Caco-2 (cell line): ENCODE measurements around the gene UMAD1. TPM values are rescaled to one million over a fixed set of nuclear protein-coding genes. Genes with fewer than 3 reads are reported as not detected.
A peak's percentile ranks its signal among the peaks of the same experiment; 100 is the strongest.

Experiments used
- BruUV-seq: library from RNA; stranded (reverse); fragments of 400-500 nt; replicated peaks from 2 replicates; lab custom pipeline; 2021; lab: Mats Ljungman, UMichigan
- CTCF ChIA-PET: fragments of 300-600 bp; sonication (Branson Sonifier 250); formaldehyde crosslinking; loops from one replicate; lab custom pipeline; 2022; ENCODE audit warnings: antibody characterized with exemption; lab: Charles Lee
- POLR2A ChIA-PET: fragments of 300-600 bp; sonication (Branson Sonifier 250); formaldehyde crosslinking; loops from one replicate; lab custom pipeline; 2022; ENCODE audit warnings: antibody characterized with exemption; lab: Charles Lee
- DNase-seq, 2 experiments: peaks; one replicate each; pipeline versions ENCODE4 v3.0.0 to v3.0.0-alpha.2; 2020 to 2022
- H3K27me3 ChIP-seq: replicated peaks from 2 replicates; pipeline ENCODE4 v1.6.0; 2011; ENCODE audit warnings: low read length; ENCODE audit not compliant: control insufficient read depth, insufficient read depth
- H3K36me3 ChIP-seq: 2 replicates; pipeline ENCODE4 v1.5.1; 2011; ENCODE audit warnings: low read length; ENCODE audit not compliant: control insufficient read depth, insufficient read depth
- H3K4me1 ChIP-seq: fragments of 250-450 bp; sonication (Bioruptor Pico); 2 replicates; pipeline ENCODE4 v1.5.1; 2020; ENCODE audit warnings: mild to moderate bottlenecking
- H3K4me3 ChIP-seq: 2 replicates; pipeline ENCODE4 v1.5.1; 2011; ENCODE audit warnings: low read depth, mild to moderate bottlenecking, control low read depth, low read length
- H3K9me3 ChIP-seq: fragments of 250-450 bp; sonication (Bioruptor Pico); 2 replicates; pipeline ENCODE4 v1.5.1; 2020; ENCODE audit warnings: mild to moderate bottlenecking, moderate library complexity
- H3K27ac Mint-ChIP-seq: one replicate; pipeline ENCODE4 v1.8.0; 2022; ENCODE audit warnings: mixed read lengths; ENCODE audit not compliant: unreplicated experiment
- H3K27me3 Mint-ChIP-seq: one replicate; pipeline ENCODE4 v1.8.0; 2022; ENCODE audit warnings: mixed read lengths; ENCODE audit not compliant: insufficient read depth, unreplicated experiment
- H3K36me3 Mint-ChIP-seq: one replicate; pipeline ENCODE4 v1.8.0; 2022; ENCODE audit warnings: mild to moderate bottlenecking, mixed read lengths; ENCODE audit not compliant: insufficient read depth, unreplicated experiment
- H3K4me1 Mint-ChIP-seq: one replicate; pipeline ENCODE4 v1.8.0; 2022; ENCODE audit warnings: low read depth, mixed read lengths; ENCODE audit not compliant: unreplicated experiment
- H3K4me3 Mint-ChIP-seq: one replicate; pipeline ENCODE4 v1.8.0; 2022; ENCODE audit warnings: mild to moderate bottlenecking, moderate library complexity, mixed read lengths; ENCODE audit not compliant: unreplicated experiment
- H3K9me3 Mint-ChIP-seq: one replicate; pipeline ENCODE4 v1.8.0; 2022; ENCODE audit warnings: mixed read lengths; ENCODE audit not compliant: unreplicated experiment
- intact Hi-C: fragments of 100-400 bp; cut with micrococcal nuclease; formaldehyde crosslinking; loops from one replicate; pipeline ENCODE4 v1.10.0; 2022; ENCODE audit not compliant: unreplicated experiment
- total RNA-seq: library from RNA; stranded (reverse); gene quantifications from 2 replicates; pipeline ENCODE4 v1.2.3, GENCODE V29; 2022
- TF ChIP-seq, protein P1 (sequence below), 2 experiments: fragments of 200-600 bp in 1 of 2; IDR thresholded peaks; 1 replicate in 1 of 2; 2 replicates in 1 of 2; pipeline versions ENCODE4 v1.5.1 to v1.8.0; 2011 to 2022; ENCODE audit warnings: antibody characterized with exemption in 1 of 2, control low read depth in 1 of 2, inconsistent platforms in 1 of 2, low read depth in 1 of 2, low read length in 1 of 2, mild to moderate bottlenecking in 1 of 2, moderate library complexity in 1 of 2; ENCODE audit not compliant: insufficient read depth in 1 of 2, severe bottlenecking in 1 of 2, unreplicated experiment in 1 of 2

The UMAD1 gene
- total RNA-seq, 1 experiment from 2014 or later: 20.0 TPM

DNA sequence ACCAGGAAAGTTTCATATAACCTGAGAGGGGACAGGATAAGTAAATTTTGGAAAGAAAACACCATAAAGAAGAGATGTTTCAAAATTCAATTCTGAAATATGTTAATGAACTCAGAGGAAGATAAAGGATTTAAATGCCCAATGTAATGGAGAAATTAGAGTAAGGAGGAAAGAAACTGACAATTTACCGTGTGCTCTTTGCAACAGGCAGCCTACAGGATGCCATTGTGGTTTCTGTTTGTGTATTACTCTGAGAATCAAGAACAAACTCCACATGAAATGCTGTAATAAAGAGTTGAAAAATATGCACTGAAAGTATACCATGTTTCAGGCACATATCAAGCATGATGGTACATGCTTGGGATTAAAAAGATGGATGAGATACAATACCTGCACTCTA is 283.3 kb downstream of the UMAD1 start:
- TF ChIP-seq, protein P1, sequence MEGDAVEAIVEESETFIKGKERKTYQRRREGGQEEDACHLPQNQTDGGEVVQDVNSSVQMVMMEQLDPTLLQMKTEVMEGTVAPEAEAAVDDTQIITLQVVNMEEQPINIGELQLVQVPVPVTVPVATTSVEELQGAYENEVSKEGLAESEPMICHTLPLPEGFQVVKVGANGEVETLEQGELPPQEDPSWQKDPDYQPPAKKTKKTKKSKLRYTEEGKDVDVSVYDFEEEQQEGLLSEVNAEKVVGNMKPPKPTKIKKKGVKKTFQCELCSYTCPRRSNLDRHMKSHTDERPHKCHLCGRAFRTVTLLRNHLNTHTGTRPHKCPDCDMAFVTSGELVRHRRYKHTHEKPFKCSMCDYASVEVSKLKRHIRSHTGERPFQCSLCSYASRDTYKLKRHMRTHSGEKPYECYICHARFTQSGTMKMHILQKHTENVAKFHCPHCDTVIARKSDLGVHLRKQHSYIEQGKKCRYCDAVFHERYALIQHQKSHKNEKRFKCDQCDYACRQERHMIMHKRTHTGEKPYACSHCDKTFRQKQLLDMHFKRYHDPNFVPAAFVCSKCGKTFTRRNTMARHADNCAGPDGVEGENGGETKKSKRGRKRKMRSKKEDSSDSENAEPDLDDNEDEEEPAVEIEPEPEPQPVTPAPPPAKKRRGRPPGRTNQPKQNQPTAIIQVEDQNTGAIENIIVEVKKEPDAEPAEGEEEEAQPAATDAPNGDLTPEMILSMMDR (IDR thresholded peaks at IDR 0.05; ENCODE audit: insufficient read depth in 1 of 2, low read depth in 1 of 2, low read length in 1 of 2, severe bottlenecking in 1 of 2, unreplicated experiment in 1 of 2): no peak
- DNase-seq: no peak
- H3K4me3 ChIP-seq: no peak overlapping the region
- intact Hi-C loops: no loop called here
- H3K27me3 ChIP-seq: no peaks in the 10 kb centered on the region
- no peaks in the 10 kb centered on the region for H3K9me3 Mint-ChIP-seq
- no peaks in the 10 kb centered on the region for H3K9me3 ChIP-seq
- H3K4me1 Mint-ChIP-seq: peaks cover 25% of the 10 kb centered on the region
- H3K4me1 ChIP-seq: peaks cover 28% of the 10 kb centered on the region
- no peaks in the 10 kb centered on the region for H3K27me3 Mint-ChIP-seq
- no peak overlapping the region for H3K4me3 Mint-ChIP-seq
- H3K36me3 Mint-ChIP-seq: no peaks in the 10 kb centered on the region
- ChIA-PET CTCF (no interaction called here), POLR2A (no interaction called here)
- H3K36me3 ChIP-seq: no peaks in the 10 kb centered on the region
- BruUV-seq: no TSS peak
- H3K27ac Mint-ChIP-seq: no peak overlapping the region

DNA sequence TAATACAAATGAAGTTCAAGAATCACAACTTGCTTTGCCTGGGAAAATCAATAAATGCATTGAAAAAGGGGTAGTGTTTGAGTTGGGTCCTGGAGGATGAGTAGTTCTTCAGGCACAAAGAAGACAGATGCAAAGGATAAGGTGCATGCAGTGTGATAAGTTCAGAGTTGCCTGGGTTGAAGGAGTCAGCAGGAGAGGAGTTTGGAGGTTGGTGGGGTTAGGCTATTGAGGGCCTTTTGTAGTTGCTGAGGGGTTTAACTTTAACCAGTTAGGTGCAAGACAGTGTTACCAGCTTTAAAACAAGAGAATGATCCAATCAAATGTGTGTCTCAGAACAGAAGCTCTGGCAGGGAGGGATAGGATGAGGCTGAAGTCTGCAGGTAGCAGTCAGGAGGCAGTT is 283.8 kb downstream of the UMAD1 start:
- Histone ChIP-seq H3K27me3 (no peaks in the 10 kb centered on the region), H3K36me3 (no peaks in the 10 kb centered on the region), H3K9me3 (no peaks in the 10 kb centered on the region), H3K4me1 (peaks cover 28% of the 10 kb centered on the region), H3K4me3 (no peak overlapping the region)
- no peak overlapping the region for H3K4me3 Mint-ChIP-seq
- CTCF ChIA-PET: no interaction called here
- H3K36me3 Mint-ChIP-seq: no peaks in the 10 kb centered on the region
- no peaks in the 10 kb centered on the region for H3K9me3 Mint-ChIP-seq
- DNase-seq: no peak
- POLR2A ChIA-PET: no interaction called here
- H3K4me1 Mint-ChIP-seq: peaks cover 25% of the 10 kb centered on the region
- H3K27ac Mint-ChIP-seq: peak overlapping the region; percentile 2
- no peaks in the 10 kb centered on the region for H3K27me3 Mint-ChIP-seq
- BruUV-seq: no TSS peak
- TF ChIP-seq, protein P1 (IDR thresholded peaks at IDR 0.05; ENCODE audit: insufficient read depth in 1 of 2, low read depth in 1 of 2, low read length in 1 of 2, severe bottlenecking in 1 of 2, unreplicated experiment in 1 of 2): no peak
- intact Hi-C loops: no loop called here

Other genes starting within 250 kb of the UMAD1 start
- gene COL28A1, start 104.9 kb upstream of the UMAD1 start, total RNA-seq: 6.2 and 7.3 TPM in 2 replicates
- 32.1 and 37.3 TPM in 2 replicates for gene MIOS, start 73.9 kb upstream of the UMAD1 start, total RNA-seq
- gene RPA3, start 77.9 kb downstream of the UMAD1 start, total RNA-seq: 76.3 and 90.2 TPM in 2 replicates